ENCODE results near the gene SLC2A4RG.

Gene SLC2A4RG

GRCh38 chr20:63701329-63702035, 38.1 kb upstream of the SLC2A4RG start:
- no peak overlapping the region for H3K9ac ChIP-seq (ENCODE audit: low read depth, low read length)
- H3K4me2 ChIP-seq (ENCODE audit: low read length): no peak overlapping the region
- H3K27me3 ChIP-seq (ENCODE audit: control insufficient read depth, insufficient read depth, low read length): no peaks in the 10 kb centered on the region
- H3K9me3 ChIP-seq (replicated peaks; ENCODE audit: low read length): no peaks in the 10 kb centered on the region
- no peak overlapping the region for H3K4me3 ChIP-seq (ENCODE audit: low read length)
- peaks cover 43% of the 10 kb centered on the region for H3K4me1 ChIP-seq (ENCODE audit: control insufficient read depth, insufficient read depth, low read length)
- peaks cover 43% of the 10 kb centered on the region for H3K36me3 ChIP-seq (ENCODE audit: insufficient read depth, low read length)

- H3K27me3 ChIP-seq (ENCODE audit: control insufficient read depth, insufficient read depth, low read length): no peaks in the 10 kb centered on the region
- no peak overlapping the region for H3K4me2 ChIP-seq (ENCODE audit: low read length)
- H3K9me3 ChIP-seq (replicated peaks; ENCODE audit: low read length): no peaks in the 10 kb centered on the region
- no peak overlapping the region for H3K9ac ChIP-seq (ENCODE audit: low read depth, low read length)
- peaks cover 46% of the 10 kb centered on the region for H3K36me3 ChIP-seq (ENCODE audit: insufficient read depth, low read length)
- peaks cover 42% of the 10 kb centered on the region for H3K4me1 ChIP-seq (ENCODE audit: control insufficient read depth, insufficient read depth, low read length)
- H3K4me3 ChIP-seq (ENCODE audit: low read length): no peak overlapping the region
These were observed 37.4 kb upstream of the SLC2A4RG start for GRCh38 chr20:63702036-63702665.

GRCh38 chr20:63702751-63703470, 36.7 kb upstream of the SLC2A4RG start:
- peaks cover 35% of the 10 kb centered on the region for H3K4me1 ChIP-seq (ENCODE audit: control insufficient read depth, insufficient read depth, low read length)
- peaks cover 41% of the 10 kb centered on the region for H3K36me3 ChIP-seq (ENCODE audit: insufficient read depth, low read length)
- H3K4me3 ChIP-seq (ENCODE audit: low read length): no peak overlapping the region
- H3K4me2 ChIP-seq (ENCODE audit: low read length): no peak overlapping the region
- no peaks in the 10 kb centered on the region for H3K27me3 ChIP-seq (ENCODE audit: control insufficient read depth, insufficient read depth, low read length)
- H3K9me3 ChIP-seq (replicated peaks; ENCODE audit: low read length): no peaks in the 10 kb centered on the region
- H3K9ac ChIP-seq (ENCODE audit: low read depth, low read length): no peak overlapping the region

GRCh38 chr20:63703471-63703975, 36.1 kb upstream of the SLC2A4RG start:
- H3K27me3 ChIP-seq (ENCODE audit: control insufficient read depth, insufficient read depth, low read length): no peaks in the 10 kb centered on the region
- H3K4me1 ChIP-seq (ENCODE audit: control insufficient read depth, insufficient read depth, low read length): peaks cover 30% of the 10 kb centered on the region
- H3K9ac ChIP-seq (ENCODE audit: low read depth, low read length): no peak overlapping the region
- no peak overlapping the region for H3K4me2 ChIP-seq (ENCODE audit: low read length)
- no peak overlapping the region for H3K4me3 ChIP-seq (ENCODE audit: low read length)
- peaks cover 38% of the 10 kb centered on the region for H3K36me3 ChIP-seq (ENCODE audit: insufficient read depth, low read length)
- no peaks in the 10 kb centered on the region for H3K9me3 ChIP-seq (replicated peaks; ENCODE audit: low read length)

- peaks cover 30% of the 10 kb centered on the region for H3K4me1 ChIP-seq (ENCODE audit: control insufficient read depth, insufficient read depth, low read length)
- no peaks in the 10 kb centered on the region for H3K9me3 ChIP-seq (replicated peaks; ENCODE audit: low read length)
- no peak overlapping the region for H3K4me3 ChIP-seq (ENCODE audit: low read length)
- peaks cover 42% of the 10 kb centered on the region for H3K36me3 ChIP-seq (ENCODE audit: insufficient read depth, low read length)
- H3K27me3 ChIP-seq (ENCODE audit: control insufficient read depth, insufficient read depth, low read length): no peaks in the 10 kb centered on the region
- no peak overlapping the region for H3K9ac ChIP-seq (ENCODE audit: low read depth, low read length)
- H3K4me2 ChIP-seq (ENCODE audit: low read length): no peak overlapping the region
These were observed 35.4 kb upstream of the SLC2A4RG start for GRCh38 chr20:63703976-63704748.

GRCh38 chr20:63704749-63705117, 34.8 kb upstream of the SLC2A4RG start:
- H3K36me3 ChIP-seq (ENCODE audit: insufficient read depth, low read length): peaks cover 46% of the 10 kb centered on the region
- H3K9me3 ChIP-seq (replicated peaks; ENCODE audit: low read length): no peaks in the 10 kb centered on the region
- H3K27me3 ChIP-seq (ENCODE audit: control insufficient read depth, insufficient read depth, low read length): no peaks in the 10 kb centered on the region
- H3K4me3 ChIP-seq (ENCODE audit: low read length): no peak overlapping the region
- H3K9ac ChIP-seq (ENCODE audit: low read depth, low read length): no peak overlapping the region
- peaks cover 26% of the 10 kb centered on the region for H3K4me1 ChIP-seq (ENCODE audit: control insufficient read depth, insufficient read depth, low read length)
- H3K4me2 ChIP-seq (ENCODE audit: low read length): no peak overlapping the region

GRCh38 chr20:63705232-63706026, 34.1 kb upstream of the SLC2A4RG start:
- Histone ChIP-seq H3K4me3 (ENCODE audit: low read length) (no peak overlapping the region), H3K4me1 (ENCODE audit: control insufficient read depth, insufficient read depth, low read length) (peaks cover 22% of the 10 kb centered on the region), H3K36me3 (ENCODE audit: insufficient read depth, low read length) (peaks cover 44% of the 10 kb centered on the region), H3K9ac (ENCODE audit: low read depth, low read length) (peak overlapping the region; percentile 98), H3K9me3 (replicated peaks; ENCODE audit: low read length) (no peaks in the 10 kb centered on the region), H3K27me3 (ENCODE audit: control insufficient read depth, insufficient read depth, low read length) (no peaks in the 10 kb centered on the region), H3K4me2 (ENCODE audit: low read length) (peak overlapping the region; percentile 91)

- Histone ChIP-seq H3K4me2 (ENCODE audit: low read length) (peak overlapping the region; percentile 91), H3K9me3 (replicated peaks; ENCODE audit: low read length) (no peaks in the 10 kb centered on the region), H3K36me3 (ENCODE audit: insufficient read depth, low read length) (peaks cover 51% of the 10 kb centered on the region), H3K4me1 (ENCODE audit: control insufficient read depth, insufficient read depth, low read length) (peaks cover 22% of the 10 kb centered on the region), H3K9ac (ENCODE audit: low read depth, low read length) (peak overlapping the region; percentile 98), H3K27me3 (ENCODE audit: control insufficient read depth, insufficient read depth, low read length) (no peaks in the 10 kb centered on the region), H3K4me3 (ENCODE audit: low read length) (peak overlapping the region; percentile 97)
These were observed 33.4 kb upstream of the SLC2A4RG start for GRCh38 chr20:63706027-63706695.

- Histone ChIP-seq H3K27me3 (ENCODE audit: control insufficient read depth, insufficient read depth, low read length) (no peaks in the 10 kb centered on the region), H3K36me3 (ENCODE audit: insufficient read depth, low read length) (peaks cover 58% of the 10 kb centered on the region), H3K4me3 (ENCODE audit: low read length) (peak overlapping the region; percentile 97), H3K9ac (ENCODE audit: low read depth, low read length) (peak overlapping the region; percentile 98), H3K9me3 (replicated peaks; ENCODE audit: low read length) (no peaks in the 10 kb centered on the region), H3K4me1 (ENCODE audit: control insufficient read depth, insufficient read depth, low read length) (peaks cover 22% of the 10 kb centered on the region), H3K4me2 (ENCODE audit: low read length) (peak overlapping the region; percentile 91)
These were observed 32.6 kb upstream of the SLC2A4RG start for GRCh38 chr20:63706852-63707557.
